K562 (cell line): ENCODE data around the gene SNX9. TPM values are rescaled to one million over a fixed set of nuclear protein-coding genes. Genes with fewer than 3 reads are reported as not detected.

Source experiments
- ATAC-seq: fragments of 200-7000 bp; cut with Tn5 transposase; 3 replicates; pipeline ENCODE4 v1.9.1; 2020; ENCODE audit warnings: moderate library complexity
- BruUV-seq: library from RNA; stranded (reverse); fragments of 400-500 nt; replicated peaks from 2 replicates; lab custom pipeline; 2021; lab: Mats Ljungman, UMichigan
- CTCF ChIA-PET: fragments of 300-600 bp; formaldehyde crosslinking; extraction: SDS; loops from one replicate; lab custom pipeline; 2021; ENCODE audit warnings: low intra/inter-chr PET ratio; lab: Yijun Ruan, JAX
- POLR2A ChIA-PET: fragments of 300-600, 350-650 bp; sonication (Branson Sonifier 250); formaldehyde crosslinking; extraction: SDS; loops from one replicate; lab custom pipeline; 2021; ENCODE audit warnings: antibody characterized with exemption, inconsistent platforms; lab: Yijun Ruan, JAX
- DNase-seq, 4 experiments: peaks; one replicate each; pipeline versions ENCODE4 v3.0.0 to v3.0.0-alpha.2; 2011 to 2018; ENCODE audit warnings: low spot score in 3 of 4, mixed read lengths in 3 of 4; ENCODE audit errors: extremely low read depth in 1 of 4
- FAIRE-seq: peaks from 2 replicates; lab custom pipeline; 2011; peaks lifted over from hg19 to GRCh38; lab: Jason Lieb, UNC
- H2AFZ ChIP-seq: 2 replicates; pipeline ENCODE4 v1.6.0; 2011; ENCODE audit warnings: low read depth, low read length, control low read depth, inconsistent platforms
- H3K27ac ChIP-seq: fragments of 200-600 bp; 3 replicates; pipeline ENCODE4 v1.8.0; 2011; ENCODE audit warnings: low read depth, mild to moderate bottlenecking, control low read depth, inconsistent platforms, low read length, moderate library complexity, mixed read lengths; ENCODE audit errors: extremely low read depth
- H3K27me3 ChIP-seq, 2 experiments: fragments of 300-600 bp in 1 of 2; 2 replicates in 1 of 2; 3 replicates in 1 of 2; pipeline versions ENCODE4 v1.6.0 to v1.8.0; 2011; ENCODE audit warnings: inconsistent platforms in 2 of 2, low read length in 2 of 2, mild to moderate bottlenecking in 1 of 2, mixed read lengths in 1 of 2, moderate library complexity in 1 of 2; ENCODE audit not compliant: control insufficient read depth in 2 of 2, insufficient read depth in 2 of 2
- H3K36me3 ChIP-seq: fragments of 300-600 bp; 3 replicates; pipeline ENCODE4 v1.8.0; 2011; ENCODE audit warnings: mild to moderate bottlenecking, low read length, inconsistent platforms; ENCODE audit not compliant: control insufficient read depth, insufficient read depth
- H3K4me1 ChIP-seq, 2 experiments: fragments of 200-600 bp in 1 of 2; replicated peaks in 1 of 2; 2 replicates in 1 of 2; 3 replicates in 1 of 2; pipeline versions ENCODE4 v1.5.1 to v1.8.0; 2011; ENCODE audit warnings: inconsistent platforms in 2 of 2, low read length in 2 of 2, mild to moderate bottlenecking in 1 of 2, mixed read lengths in 1 of 2, moderate library complexity in 1 of 2; ENCODE audit not compliant: control insufficient read depth in 2 of 2, insufficient read depth in 2 of 2
- H3K4me2 ChIP-seq: 2 replicates; pipeline ENCODE4 v1.6.1; 2011; ENCODE audit warnings: low read length, control low read depth, inconsistent platforms, mixed read lengths; ENCODE audit not compliant: insufficient read depth
- H3K4me3 ChIP-seq: fragments of 200-600 bp; sonication (generic), shearing (Covaris generic); 2 replicates; pipeline ENCODE4 v1.5.1; 2016; ENCODE audit warnings: control low read depth, inconsistent platforms
- H3K79me2 ChIP-seq: fragments of 200-600 bp; 3 replicates; pipeline ENCODE4 v1.8.0; 2011; ENCODE audit warnings: low read length, inconsistent platforms; ENCODE audit not compliant: control insufficient read depth, insufficient read depth
- H3K9ac ChIP-seq, 2 experiments: 2 replicates each; pipeline versions ENCODE4 v1.6.0 to v1.6.1; 2011; ENCODE audit warnings: low read depth in 2 of 2, low read length in 2 of 2, control low read depth in 1 of 2, inconsistent platforms in 1 of 2, mild to moderate bottlenecking in 1 of 2, mixed read lengths in 1 of 2; ENCODE audit not compliant: insufficient read depth in 1 of 2
- H3K9me1 ChIP-seq: one replicate; pipeline ENCODE4 v1.6.0; 2011; ENCODE audit warnings: inconsistent platforms, mild to moderate bottlenecking, low read length, moderate library complexity; ENCODE audit not compliant: control insufficient read depth, insufficient read depth
- H3K9me3 ChIP-seq: replicated peaks from 2 replicates; pipeline ENCODE4 v1.5.1; 2011; ENCODE audit warnings: low read depth, low read length, inconsistent platforms; ENCODE audit not compliant: control insufficient read depth, insufficient read depth
- H4K20me1 ChIP-seq: replicated peaks from 2 replicates; pipeline ENCODE4 v1.6.1; 2011; ENCODE audit warnings: low read length, inconsistent platforms, mixed read lengths; ENCODE audit not compliant: control insufficient read depth, insufficient read depth
- BRF2 ChIP-seq: IDR thresholded peaks from 3 replicates; pipeline ENCODE4 v1.6.1; 2011; ENCODE audit warnings: borderline replicate concordance, mild to moderate bottlenecking; ENCODE audit not compliant: insufficient read length, insufficient read depth
- DNMT1 ChIP-seq: fragments of 450-650 bp; IDR thresholded peaks from 2 replicates; pipeline ENCODE4 v1.6.1; 2016; ENCODE audit warnings: antibody characterized with exemption, mild to moderate bottlenecking
- FOXM1 ChIP-seq, 2 experiments: fragments of 450-650 bp in 1 of 2; sonication (generic) in 1 of 2; formaldehyde crosslinking in 1 of 2; IDR thresholded peaks; 2 replicates each; pipeline versions ENCODE4 v1.6.1 to v1.9.0; 2017 to 2022; ENCODE audit warnings: low read depth in 2 of 2, mild to moderate bottlenecking in 2 of 2, missing genetic modification reagents in 1 of 2, moderate library complexity in 1 of 2
- HES1 ChIP-seq: fragments of 450-650 bp; IDR thresholded peaks from 2 replicates; pipeline ENCODE4 v1.6.1; 2016; ENCODE audit warnings: low read depth, mild to moderate bottlenecking, moderate library complexity
- SPI1 ChIP-seq: IDR thresholded peaks from 2 replicates; pipeline ENCODE4 v1.6.1; 2011; ENCODE audit warnings: low read depth, low read length, control low read depth, borderline replicate concordance
- ZFP30 ChIP-seq: fragments of 250-450 bp; sonication (Bioruptor Pico); IDR thresholded peaks from 2 replicates; pipeline ENCODE4 v1.8.0; 2022; ENCODE audit warnings: moderate library complexity, mild to moderate bottlenecking, inconsistent platforms, borderline replicate concordance
- WGBS: fragments of 100-300 bp; shearing (Covaris generic); methylation state at CpG from one replicate; pipeline ENCODE4 v1.1.6; 2016; ENCODE audit warnings: low coverage, mixed read lengths; ENCODE audit not compliant: insufficient coverage; ENCODE audit errors: missing lambda C conversion rate; 5-methylcytosine and 5-hydroxymethylcytosine counted together
- in situ Hi-C: fragments of 300-500 bp; cut with MboI; formaldehyde crosslinking; loops from 4 replicates; pipeline ENCODE4 v1.15.0; 2018; ENCODE audit warnings: inconsistent platforms, mixed read lengths
- intact Hi-C: fragments of 100-400 bp; cut with micrococcal nuclease; formaldehyde crosslinking; loops from 2 replicates; pipeline ENCODE4 v1.14.2; 2022
- polyA plus RNA-seq, 8 experiments: library from polyadenylated mRNA; depleted of rRNA in 4 of 8; stranded (reverse) in 5 of 8; unstranded in 3 of 8; fragments of >200 nt; fragmentation: Nextera tagmentation in 2 of 8; fragmentation: Illumina TruSeq in 1 of 8; extraction: Ambion mirVana in 2 of 8; extraction: Trizol in 1 of 8; gene quantifications; 2 replicates each; pipeline versions ENCODE4 v1.2.1 to v1.2.3, GENCODE V29; 2011 to 2014; ENCODE audit warnings: inconsistent platforms in 1 of 8, missing spikeins in 1 of 8
- total RNA-seq, 7 experiments: library from RNA; depleted of rRNA in 6 of 7; stranded (reverse); fragments of >200 nt in 6 of 7; fragmentation: Illumina TruSeq in 2 of 7; extraction: Trizol in 2 of 7; gene quantifications; 2 replicates each; pipeline versions ENCODE4 v1.2.1 to v1.2.3, GENCODE V29; 2011 to 2021; ENCODE audit warnings: low replicate concordance in 1 of 7
- TF ChIP-seq, protein P1 (sequence below): sonication (generic); formaldehyde crosslinking; IDR thresholded peaks from 2 replicates; pipeline ENCODE4 v1.8.1; 2023; ENCODE audit warnings: mild to moderate bottlenecking, missing genetic modification reagents
- TF ChIP-seq, protein P2 (sequence below): fragments of 250-450 bp; sonication (Bioruptor Pico); IDR thresholded peaks from 2 replicates; pipeline ENCODE4 v1.9.0; 2021; ENCODE audit warnings: mild to moderate bottlenecking

SNX9 gene
- total and polyA plus RNA-seq, 9 of the 15 experiments (the other 6 are each of a cell fraction or from before 2014, with no cell fraction given), result 6.0 to 81.7 (median 57.1) TPM

DNA sequence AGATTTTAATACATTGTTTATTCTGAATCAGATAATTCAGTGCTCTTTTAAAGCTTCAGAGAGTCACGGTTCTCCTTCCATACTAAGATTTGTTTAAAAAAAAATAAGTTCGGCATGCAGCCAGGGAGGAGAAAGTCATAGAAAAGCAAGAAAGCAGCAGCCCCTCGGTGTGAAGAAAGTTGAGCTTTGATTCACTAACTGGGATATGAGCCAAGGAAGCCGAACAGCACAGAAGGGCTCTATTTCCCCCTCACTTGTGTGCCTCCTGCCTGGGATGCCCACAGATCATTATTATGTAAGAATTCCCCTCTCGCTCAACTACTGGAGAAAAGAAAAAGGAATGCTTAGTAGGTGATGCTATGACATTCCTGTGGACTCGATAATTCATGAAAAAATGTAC, 89.3 kb downstream of the SNX9 start (continued):
- TF ChIP-seq HES1 (no peak), ZFP30 (CRISPR knock-in tag) (no peak), SPI1 (no peak)
- TF ChIP-seq, protein P1, sequence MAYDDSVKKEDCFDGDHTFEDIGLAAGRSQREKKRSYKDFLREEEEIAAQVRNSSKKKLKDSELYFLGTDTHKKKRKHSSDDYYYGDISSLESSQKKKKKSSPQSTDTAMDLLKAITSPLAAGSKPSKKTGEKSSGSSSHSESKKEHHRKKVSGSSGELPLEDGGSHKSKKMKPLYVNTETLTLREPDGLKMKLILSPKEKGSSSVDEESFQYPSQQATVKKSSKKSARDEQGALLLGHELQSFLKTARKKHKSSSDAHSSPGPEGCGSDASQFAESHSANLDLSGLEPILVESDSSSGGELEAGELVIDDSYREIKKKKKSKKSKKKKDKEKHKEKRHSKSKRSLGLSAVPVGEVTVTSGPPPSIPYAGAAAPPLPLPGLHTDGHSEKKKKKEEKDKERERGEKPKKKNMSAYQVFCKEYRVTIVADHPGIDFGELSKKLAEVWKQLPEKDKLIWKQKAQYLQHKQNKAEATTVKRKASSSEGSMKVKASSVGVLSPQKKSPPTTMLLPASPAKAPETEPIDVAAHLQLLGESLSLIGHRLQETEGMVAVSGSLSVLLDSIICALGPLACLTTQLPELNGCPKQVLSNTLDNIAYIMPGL (CRISPR knock-in tag), result no peak
- TF ChIP-seq, all 486 proteins: peak for 0

DNA sequence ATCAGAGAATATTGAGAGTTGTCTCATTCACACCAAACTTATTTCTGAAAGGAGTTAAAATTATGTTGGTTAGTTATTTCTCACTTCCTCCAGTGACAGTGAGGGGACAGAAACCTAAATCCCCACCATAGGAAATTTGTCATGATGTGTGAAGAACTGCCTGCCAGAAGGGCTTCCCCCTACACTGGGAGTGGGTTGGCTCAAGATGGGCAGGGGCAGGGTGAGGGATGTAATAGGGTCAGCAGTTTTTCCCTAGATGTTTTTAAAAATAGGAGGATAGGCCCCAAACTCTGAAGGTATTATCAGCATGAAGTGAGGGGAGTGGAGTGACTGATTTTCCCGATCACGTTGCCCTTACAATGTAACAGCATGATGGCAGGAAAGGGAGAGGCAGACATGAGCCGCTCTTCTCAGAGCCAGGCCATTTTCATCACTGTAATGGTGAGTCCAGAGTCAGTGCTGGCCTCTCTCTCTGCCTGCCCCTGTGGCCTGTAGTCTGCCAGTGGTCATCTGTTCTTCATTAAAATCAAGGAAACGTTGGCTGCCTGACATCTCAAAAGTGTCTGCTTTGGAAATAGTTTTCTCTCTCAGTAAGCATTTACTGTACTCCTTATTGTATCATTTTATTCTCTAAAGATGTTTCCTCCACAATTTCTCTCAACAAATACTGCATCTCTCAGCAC, 98.8 kb downstream of the SNX9 start:
- no peaks in the 10 kb centered on the region for H3K27me3 ChIP-seq
- CTCF ChIA-PET, result no interaction called here
- no peaks in the 10 kb centered on the region for H3K4me1 ChIP-seq
- H3K4me3 ChIP-seq, result no peak overlapping the region
- FAIRE-seq, result no peak
- intact Hi-C loops, result no loop called here
- H3K9me1 ChIP-seq, result no peaks in the 10 kb centered on the region
- no peak overlapping the region for H2AFZ ChIP-seq
- no peak overlapping the region for H3K4me2 ChIP-seq
- H4K20me1 ChIP-seq, result no peaks in the 10 kb centered on the region
- no peak for ATAC-seq
- 0 out of 3 replicates have a peak, but pooled peaks cover 2% of the 10 kb centered on the region for H3K79me2 ChIP-seq
- H3K36me3 ChIP-seq, result peaks cover 89% of the 10 kb centered on the region
- in situ Hi-C loops, result no loop called here
- WGBS, result 93% methylated on average over 4 of the region's 4 CpGs
- no peak overlapping the region for H3K9ac ChIP-seq
- H3K27ac ChIP-seq, result no peak overlapping the region
- POLR2A ChIA-PET, result interaction anchor here (1.0 kb wide), 1 partner anchor 161 kb away, joined by 4 read pairs; no protein-coding TSS in a partner anchor
- DNase-seq, result no peak
- no peaks in the 10 kb centered on the region for H3K9me3 ChIP-seq
- TF ChIP-seq DNMT1 (no peak), FOXM1 (IDR thresholded peaks at IDR 0.05; ENCODE audit: low read depth) (no peak), FOXM1 (CRISPR knock-in tag; IDR thresholded peaks at IDR 0.05; ENCODE audit: low read depth) (no peak), BRF2 (no peak)
- TF ChIP-seq, protein P2, sequence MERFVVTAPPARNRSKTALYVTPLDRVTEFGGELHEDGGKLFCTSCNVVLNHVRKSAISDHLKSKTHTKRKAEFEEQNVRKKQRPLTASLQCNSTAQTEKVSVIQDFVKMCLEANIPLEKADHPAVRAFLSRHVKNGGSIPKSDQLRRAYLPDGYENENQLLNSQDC (CRISPR knock-in tag), result no peak
- TF ChIP-seq, all 486 proteins: peak for 0
- BruUV-seq, result no TSS peak
